Gastrocnemius medialis (tissue), 4 donors: ENCODE data around the gene CPEB1. TPM values are rescaled to one million over a fixed set of nuclear protein-coding genes. Genes with fewer than 3 reads are reported as not detected.

Experiments
- ATAC-seq, 2 donors: fragments of 150-250 bp; one replicate each; pipeline ENCODE4 v1.9.1; 2016
- DNase-seq, 2 donors: peaks; one replicate each; pipeline ENCODE4 v3.0.0-alpha.2; 2019
- H3K27ac ChIP-seq, 4 donors: fragments of 200-600 bp; sonication (generic); 1 replicate in 1 of 4; 2 replicates in 3 of 4; pipeline ENCODE4 v1.5.1; 2016 to 2018; ENCODE audit warnings: mild to moderate bottlenecking in 2 of 4, moderate library complexity in 1 of 4
- H3K27me3 ChIP-seq, 3 donors: fragments of 200-600 bp; sonication (generic) in 2 of 3; 1 replicate in 1 of 3; 2 replicates in 2 of 3; pipeline versions ENCODE4 v1.5.1 to v1.6.0; 2016 to 2019; ENCODE audit warnings: mild to moderate bottlenecking in 1 of 3, moderate library complexity in 1 of 3
- H3K36me3 ChIP-seq, 2 donors: fragments of 200-600 bp; sonication (generic) in 1 of 2; one replicate each; pipeline ENCODE4 v1.5.1; 2017 to 2018
- H3K4me1 ChIP-seq, 2 donors: fragments of 200-600 bp; sonication (generic) in 1 of 2; one replicate each; pipeline ENCODE4 v1.5.1; 2016 to 2017; ENCODE audit warnings: mild to moderate bottlenecking in 2 of 2
- H3K4me3 ChIP-seq, 4 donors: fragments of 200-600 bp; sonication (generic) in 3 of 4; 1 replicate in 1 of 4; 2 replicates in 3 of 4; pipeline ENCODE4 v1.5.1; 2016 to 2019; ENCODE audit warnings: mild to moderate bottlenecking in 2 of 4
- H3K9me3 ChIP-seq, 3 donors: fragments of 200-600 bp; sonication (generic) in 2 of 3; 1 replicate in 1 of 3; 2 replicates in 2 of 3; pipeline ENCODE4 v1.5.1; 2016 to 2019
- CTCF ChIP-seq, 5 experiments: fragments of 450-650 bp in 3 of 5; fragments of 200-600 bp in 2 of 5; sonication (generic) in 2 of 5; IDR thresholded peaks in 4 of 5; conservative IDR thresholded peaks in 1 of 5; 1 replicate in 4 of 5; 2 replicates in 1 of 5; pipeline ENCODE4 v1.5.1; 2016 to 2019; ENCODE audit warnings: antibody characterized with exemption in 5 of 5, mild to moderate bottlenecking in 3 of 5, moderate library complexity in 3 of 5
- POLR2A ChIP-seq, 2 donors: fragments of 450-650 bp; IDR thresholded peaks; one replicate each; pipeline ENCODE4 v1.6.1; 2017; ENCODE audit warnings: antibody characterized with exemption in 2 of 2, mild to moderate bottlenecking in 2 of 2, moderate library complexity in 2 of 2
- in situ Hi-C, 4 donors: fragments of 200-750 bp; cut with MboI; loops; one replicate each; pipeline versions ENCODE4 v1.15.0 to v1.8.0; 2017; ENCODE audit warnings: low sequenced_read_pairs in 4 of 4
- intact Hi-C: fragments of 100-400 bp; cut with DNase I; formaldehyde crosslinking; loops from one replicate; pipeline ENCODE4 v1.15.1; 2023; ENCODE audit warnings: low total_unique reads
- total RNA-seq, 4 donors: library from RNA; depleted of rRNA; stranded (reverse); fragments of >200 nt; gene quantifications; one replicate each; pipeline versions ENCODE4 v1.1.0 to v1.2.3, GENCODE V29; 2016

CPEB1 gene
- total RNA-seq, 4 donors from 2014 or later = 0.69 to 3.9 (median 2.7) TPM

- H3K9me3 ChIP-seq = no peaks in the 10 kb centered on the region
- DNase-seq = no peak
- no peak for ATAC-seq
- H3K4me1 ChIP-seq = no peaks in the 10 kb centered on the region
- in situ Hi-C loops = no loop called here
- no peaks in the 10 kb centered on the region for H3K36me3 ChIP-seq
- no peak overlapping the region for H3K4me3 ChIP-seq
- TF ChIP-seq POLR2A (IDR thresholded peaks at IDR 0.05) (no peak), CTCF (IDR thresholded peaks at IDR 0.05 in 4 of 5, conservative IDR thresholded peaks at IDR 0.05 in 1 of 5) (no peak)
- H3K27me3 ChIP-seq = peaks cover 0 to 4% (median 2%) of the 10 kb centered on the region in 3 donors
- no peak overlapping the region for H3K27ac ChIP-seq
- intact Hi-C loops = no loop called here
Measured at GRCh38 chr15:82635798-82636197, 11.4 kb downstream of the CPEB1 start.

DNA sequence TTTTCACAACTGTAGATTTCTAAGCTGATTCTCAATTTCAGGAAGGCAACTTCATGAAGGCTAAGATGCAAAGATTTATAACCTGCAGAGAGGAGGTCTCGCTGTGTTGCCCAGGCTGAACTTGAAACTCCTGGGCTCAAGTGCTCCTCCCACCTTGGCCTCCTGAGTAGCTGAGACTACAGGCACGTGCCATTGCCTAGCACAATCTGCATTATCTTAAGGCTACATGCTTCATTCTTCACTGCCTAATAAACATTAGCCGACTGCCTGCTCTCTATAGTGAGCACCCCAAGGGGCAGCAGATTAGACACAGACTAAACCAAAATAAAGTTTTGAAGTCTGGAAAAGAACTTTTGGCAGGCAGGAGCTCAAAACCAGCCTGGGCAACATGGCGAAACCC lies 17.1 kb downstream of the CPEB1 start:
- Histone ChIP-seq H3K9me3 (no peaks in the 10 kb centered on the region), H3K27ac (no peak overlapping the region), H3K4me3 (no peak overlapping the region), H3K36me3 (no peaks in the 10 kb centered on the region), H3K4me1 (no peaks in the 10 kb centered on the region), H3K27me3 (no peaks in the 10 kb centered on the region)
- in situ Hi-C loops (no loop called here), intact Hi-C loops (no loop called here)
- DNase-seq (no peak), ATAC-seq (no peak)
- TF ChIP-seq POLR2A (IDR thresholded peaks at IDR 0.05) (no peak), CTCF (IDR thresholded peaks at IDR 0.05 in 4 of 5, conservative IDR thresholded peaks at IDR 0.05 in 1 of 5) (no peak)

DNA sequence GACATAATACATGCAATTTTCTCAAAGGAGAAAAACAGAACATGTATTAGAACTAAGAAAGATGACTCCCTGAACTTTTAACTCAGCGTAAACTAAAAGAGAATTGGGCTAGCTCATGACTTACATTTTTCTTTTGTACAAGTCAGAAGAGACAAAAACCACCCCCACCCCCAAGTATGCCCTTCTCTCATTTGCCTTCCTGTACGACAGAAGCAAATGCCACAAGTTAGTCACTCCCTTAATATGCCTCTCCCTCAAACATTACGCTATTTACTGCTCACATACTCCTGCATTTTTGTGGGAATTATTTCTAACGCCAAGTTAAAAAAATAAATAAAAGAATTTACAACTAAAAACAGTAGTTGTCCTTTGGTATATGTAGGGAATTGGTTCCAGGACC lies 22.0 kb downstream of the CPEB1 start:
- Histone ChIP-seq H3K27me3 (no peaks in the 10 kb centered on the region), H3K4me1 (no peaks in the 10 kb centered on the region), H3K36me3 (no peaks in the 10 kb centered on the region), H3K4me3 (no peak overlapping the region), H3K9me3 (no peaks in the 10 kb centered on the region), H3K27ac (no peak overlapping the region)
- intact Hi-C loops (no loop called here), in situ Hi-C loops (no loop called here)
- ATAC-seq = no peak
- TF ChIP-seq CTCF (IDR thresholded peaks at IDR 0.05 in 4 of 5, conservative IDR thresholded peaks at IDR 0.05 in 1 of 5) (no peak), POLR2A (IDR thresholded peaks at IDR 0.05) (no peak)
- DNase-seq = no peak

DNA sequence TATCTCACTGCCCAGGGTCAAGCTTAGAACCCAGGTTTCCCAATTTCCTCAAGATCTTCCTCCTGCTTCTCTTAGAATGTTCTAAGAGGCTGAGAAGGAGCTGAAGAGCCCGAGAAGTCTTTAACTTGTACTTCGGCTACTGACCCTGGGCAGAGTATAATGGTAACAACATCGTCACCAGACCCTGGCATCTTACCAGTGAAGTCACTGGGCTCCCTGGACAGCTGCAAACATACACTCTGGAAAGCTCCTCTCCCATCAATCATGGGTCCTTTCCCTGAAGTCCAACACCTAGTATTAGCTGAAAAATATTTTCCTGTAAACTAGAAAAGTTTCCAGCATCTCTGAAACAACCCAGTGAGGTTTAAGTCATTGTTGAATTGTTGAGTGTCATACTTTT lies 22.7 kb downstream of the CPEB1 start:
- DNase-seq (no peak), ATAC-seq (no peak)
- no peaks in the 10 kb centered on the region for H3K9me3 ChIP-seq
- H3K4me3 ChIP-seq = no peak overlapping the region
- no peaks in the 10 kb centered on the region for H3K27me3 ChIP-seq
- in situ Hi-C loops = loop anchor here in 1 of 4 donors (25.0 kb wide), 1 partner anchor 88 kb away; the partner anchor contains the start of gene AP3B2
- no peak overlapping the region for H3K27ac ChIP-seq
- no peaks in the 10 kb centered on the region for H3K36me3 ChIP-seq
- intact Hi-C loops = no loop called here
- H3K4me1 ChIP-seq = no peaks in the 10 kb centered on the region
- TF ChIP-seq POLR2A (IDR thresholded peaks at IDR 0.05) = no peak
- no peak for TF ChIP-seq CTCF (IDR thresholded peaks at IDR 0.05 in 4 of 5, conservative IDR thresholded peaks at IDR 0.05 in 1 of 5)

- in situ Hi-C loops (loop anchor here in 1 of 4 donors (25.0 kb wide), 1 partner anchor 88 kb away; the partner anchor contains the start of gene AP3B2), intact Hi-C loops (no loop called here)
- DNase-seq = no peak
- Histone ChIP-seq H3K36me3 (no peaks in the 10 kb centered on the region), H3K27me3 (no peaks in the 10 kb centered on the region), H3K4me3 (no peak overlapping the region), H3K4me1 (no peaks in the 10 kb centered on the region), H3K27ac (no peak overlapping the region), H3K9me3 (no peaks in the 10 kb centered on the region)
- TF ChIP-seq POLR2A (IDR thresholded peaks at IDR 0.05) (no peak), CTCF (IDR thresholded peaks at IDR 0.05 in 4 of 5, conservative IDR thresholded peaks at IDR 0.05 in 1 of 5) (no peak)
- no peak for ATAC-seq
Measured at GRCh38 chr15:82624008-82624407, 23.2 kb downstream of the CPEB1 start.
